SK-N-SH treated with all-trans-retinoic acid at 6 μM for 48 hours (cell line): Measurements from ENCODE around the gene CRYBG3.

ENCODE experiments used
- ATAC-seq: fragments of 200-7000 bp; cut with Tn5 transposase; 3 replicates; pipeline ENCODE4 v1.9.1; 2020; ENCODE audit warnings: mild to moderate bottlenecking, moderate library complexity
- ARNTL ChIP-seq: fragments of 450-650 bp; formaldehyde crosslinking; IDR thresholded peaks from 2 replicates; pipeline ENCODE4 v1.5.0; 2020; ENCODE audit warnings: low read depth, mild to moderate bottlenecking, moderate library complexity, borderline replicate concordance
- BACH2 ChIP-seq: fragments of 250-450 bp; sonication (Bioruptor Pico); IDR thresholded peaks from 2 replicates; pipeline ENCODE4 v1.9.0; 2021; ENCODE audit warnings: mild to moderate bottlenecking, borderline replicate concordance
- CREB5 ChIP-seq: fragments of 250-450 bp; sonication (Bioruptor Pico); IDR thresholded peaks from 2 replicates; pipeline ENCODE4 v1.5.1; 2020; ENCODE audit warnings: low read depth, mild to moderate bottlenecking, moderate library complexity
- ESRRG ChIP-seq: fragments of 250-450 bp; sonication (Bioruptor Pico); IDR thresholded peaks from 2 replicates; pipeline ENCODE4 v1.6.1; 2021; ENCODE audit warnings: mild to moderate bottlenecking
- GLIS3 ChIP-seq: fragments of 250-450 bp; sonication (Bioruptor Pico); IDR thresholded peaks from 2 replicates; pipeline ENCODE4 v1.5.0; 2020; ENCODE audit warnings: mild to moderate bottlenecking, moderate library complexity
- ISL1 ChIP-seq: fragments of 250-450 bp; sonication (Bioruptor Pico); IDR thresholded peaks from 2 replicates; pipeline ENCODE4 v2.1.2; 2022; ENCODE audit warnings: mild to moderate bottlenecking, moderate library complexity
- OSR1 ChIP-seq: fragments of 250-450 bp; sonication (Bioruptor Pico); IDR thresholded peaks from 2 replicates; pipeline ENCODE4 v1.8.0; 2022; ENCODE audit warnings: moderate library complexity, mild to moderate bottlenecking, inconsistent platforms
- PATZ1 ChIP-seq: fragments of 250-450 bp; sonication (Bioruptor Pico); IDR thresholded peaks from 2 replicates; pipeline ENCODE4 v1.8.0; 2020; ENCODE audit warnings: mild to moderate bottlenecking, moderate library complexity, borderline replicate concordance
- POU6F1 ChIP-seq: fragments of 250-450 bp; sonication (Bioruptor Pico); IDR thresholded peaks from 2 replicates; pipeline ENCODE4 v1.8.0; 2021; ENCODE audit warnings: low read depth, mild to moderate bottlenecking, moderate library complexity, borderline replicate concordance
- PPARA ChIP-seq: fragments of 250-450 bp; sonication (Bioruptor Pico); IDR thresholded peaks from 2 replicates; pipeline ENCODE4 v1.5.0; 2020; ENCODE audit warnings: mild to moderate bottlenecking, borderline replicate concordance
- RARB ChIP-seq: fragments of 250-450 bp; sonication (Bioruptor Pico); IDR thresholded peaks from 2 replicates; pipeline ENCODE4 v1.8.0; 2021; ENCODE audit warnings: mild to moderate bottlenecking, moderate library complexity
- TOX ChIP-seq: fragments of 250-450 bp; sonication (Bioruptor Pico); IDR thresholded peaks from 2 replicates; pipeline ENCODE4 v1.8.0; 2021; ENCODE audit warnings: mild to moderate bottlenecking, moderate library complexity, borderline replicate concordance
- TSHZ2 ChIP-seq: fragments of 250-450 bp; sonication (Bioruptor Pico); IDR thresholded peaks from 2 replicates; pipeline ENCODE4 v1.5.0; 2020; ENCODE audit warnings: mild to moderate bottlenecking, moderate library complexity
- ZFP3 ChIP-seq: fragments of 250-450 bp; sonication (Bioruptor Pico); IDR thresholded peaks from 2 replicates; pipeline ENCODE4 v1.5.0; 2020; ENCODE audit warnings: mild to moderate bottlenecking, moderate library complexity
- ZFP30 ChIP-seq: fragments of 450-650 bp; formaldehyde crosslinking; IDR thresholded peaks from 2 replicates; pipeline ENCODE4 v1.5.0; 2022; ENCODE audit warnings: mild to moderate bottlenecking, moderate library complexity
- ZNF565 ChIP-seq: fragments of 450-650 bp; formaldehyde crosslinking; conservative IDR thresholded peaks from 2 replicates; pipeline ENCODE4 v1.5.0; 2020; ENCODE audit warnings: low read depth, mild to moderate bottlenecking, moderate library complexity

The CRYBG3 gene

GRCh38 chr3:97968376-97968775, 146.6 kb downstream of the CRYBG3 start:
- TF ChIP-seq GLIS3 (CRISPR knock-in tag): no peak
- TF ChIP-seq ZFP3 (CRISPR knock-in tag): no peak
- TF ChIP-seq TOX: no peak
- no peak for TF ChIP-seq TSHZ2
- TF ChIP-seq POU6F1 (CRISPR knock-in tag): no peak
- TF ChIP-seq ARNTL (CRISPR knock-in tag): no peak
- TF ChIP-seq BACH2 (CRISPR knock-in tag): no peak
- TF ChIP-seq PATZ1 (CRISPR knock-in tag): no peak
- TF ChIP-seq RARB: no peak
- ATAC-seq: no peak

GRCh38 chr3:97969541-97969940, 147.7 kb downstream of the CRYBG3 start:
- TF ChIP-seq ESRRG (CRISPR knock-in tag): no peak
- no peak for ATAC-seq

GRCh38 chr3:97970156-97970555, 148.3 kb downstream of the CRYBG3 start:
- TF ChIP-seq ZFP3 (CRISPR knock-in tag) (no peak), GLIS3 (CRISPR knock-in tag) (no peak), CREB5 (no peak), ARNTL (CRISPR knock-in tag) (no peak), RARB (no peak), TOX (no peak), TSHZ2 (no peak), BACH2 (CRISPR knock-in tag) (no peak), OSR1 (CRISPR knock-in tag) (no peak), PPARA (CRISPR knock-in tag) (no peak), POU6F1 (CRISPR knock-in tag) (no peak)
- TF ChIP-seq, all 23 proteins: peak for 0
- no peak for ATAC-seq

GRCh38 chr3:97970956-97971620, 149.3 kb downstream of the CRYBG3 start:
- TF ChIP-seq TOX (no peak), CREB5 (no peak), ISL1 (no peak), ZFP30 (CRISPR knock-in tag) (no peak), ZFP3 (CRISPR knock-in tag) (no peak), ZNF565 (CRISPR knock-in tag) (no peak)
- no peak for ATAC-seq
